Vagina (tissue), 2 donors: Measurements from ENCODE around the gene SLC27A3. TPM values are rescaled to one million over a fixed set of nuclear protein-coding genes. Genes with fewer than 3 reads are reported as not detected.
"Not testable (repeated sequence)": the region's sequence is repeated elsewhere in the genome, so short reads cannot be mapped to it uniquely, and the experiment has no call there.

Experiments
- DNase-seq, 2 donors: peaks; one replicate each; pipeline ENCODE4 v3.0.0-alpha.2; 2017; ENCODE audit errors: extremely low spot score in 2 of 2
- H3K27ac ChIP-seq: fragments of 200-600 bp; sonication (generic); one replicate; pipeline ENCODE4 v1.5.1; 2019
- H3K27me3 ChIP-seq: fragments of 200-600 bp; sonication (generic); one replicate; pipeline ENCODE4 v1.5.1; 2019
- H3K36me3 ChIP-seq, 2 donors: fragments of 200-600 bp; sonication (generic); one replicate each; pipeline ENCODE4 v1.5.1; 2017 to 2019
- H3K4me1 ChIP-seq: fragments of 200-600 bp; sonication (generic); one replicate; pipeline ENCODE4 v1.5.1; 2019
- H3K4me3 ChIP-seq, 2 donors: fragments of 200-600 bp; sonication (generic); 1 replicate in 1 of 2; 2 replicates in 1 of 2; pipeline ENCODE4 v1.5.1; 2016 to 2019
- H3K9me3 ChIP-seq: fragments of 200-600 bp; sonication (generic); one replicate; pipeline ENCODE4 v1.5.1; 2019
- CTCF ChIP-seq, 3 experiments: fragments of 450-650 bp in 2 of 3; fragments of 200-600 bp in 1 of 3; sonication (generic) in 1 of 3; IDR thresholded peaks; one replicate each; pipeline ENCODE4 v1.5.1; 2017 to 2019; ENCODE audit warnings: antibody characterized with exemption in 3 of 3, mild to moderate bottlenecking in 2 of 3, moderate library complexity in 2 of 3
- POLR2A ChIP-seq, 2 donors: fragments of 450-650 bp; IDR thresholded peaks; one replicate each; pipeline ENCODE4 v1.6.1; 2017; ENCODE audit warnings: antibody characterized with exemption in 2 of 2, mild to moderate bottlenecking in 2 of 2, moderate library complexity in 2 of 2
- POLR2AphosphoS5 ChIP-seq, 2 donors: sonication (generic); formaldehyde crosslinking; IDR thresholded peaks; one replicate each; pipeline ENCODE4 v1.9.0; 2017; ENCODE audit warnings: antibody characterized with exemption in 2 of 2, mild to moderate bottlenecking in 2 of 2, low read depth in 1 of 2; ENCODE audit not compliant: insufficient read depth in 1 of 2
- intact Hi-C: fragments of 100-400 bp; cut with DNase I; formaldehyde crosslinking; loops from one replicate; pipeline ENCODE4 v1.15.1; 2023
- total RNA-seq: library from RNA; depleted of rRNA; stranded (reverse); fragments of >200 nt; gene quantifications from one replicate; pipeline ENCODE4 v1.2.3, GENCODE V29; 2016

SLC27A3 gene
- total RNA-seq, 1 donor from 2014 or later: 31.4 TPM

- TF ChIP-seq POLR2A (IDR thresholded peaks at IDR 0.05) (no peak), POLR2AphosphoS5 (IDR thresholded peaks at IDR 0.05; ENCODE audit: insufficient read depth in 1 of 2, low read depth in 1 of 2) (no peak), CTCF (IDR thresholded peaks at IDR 0.05) (no peak)
- H3K4me3 ChIP-seq: no peak overlapping the region
- no peak for DNase-seq
- intact Hi-C loops: no loop called here
- H3K27ac ChIP-seq: no peak overlapping the region
- H3K36me3 ChIP-seq: peaks cover 4 to 84% of the 10 kb centered on the region in 2 donors
- no peaks in the 10 kb centered on the region for H3K27me3 ChIP-seq
- H3K9me3 ChIP-seq: no peaks in the 10 kb centered on the region
- H3K4me1 ChIP-seq: no peaks in the 10 kb centered on the region
Observed at GRCh38 chr1:153760440-153760839, 14.8 kb upstream of the SLC27A3 start.

DNA sequence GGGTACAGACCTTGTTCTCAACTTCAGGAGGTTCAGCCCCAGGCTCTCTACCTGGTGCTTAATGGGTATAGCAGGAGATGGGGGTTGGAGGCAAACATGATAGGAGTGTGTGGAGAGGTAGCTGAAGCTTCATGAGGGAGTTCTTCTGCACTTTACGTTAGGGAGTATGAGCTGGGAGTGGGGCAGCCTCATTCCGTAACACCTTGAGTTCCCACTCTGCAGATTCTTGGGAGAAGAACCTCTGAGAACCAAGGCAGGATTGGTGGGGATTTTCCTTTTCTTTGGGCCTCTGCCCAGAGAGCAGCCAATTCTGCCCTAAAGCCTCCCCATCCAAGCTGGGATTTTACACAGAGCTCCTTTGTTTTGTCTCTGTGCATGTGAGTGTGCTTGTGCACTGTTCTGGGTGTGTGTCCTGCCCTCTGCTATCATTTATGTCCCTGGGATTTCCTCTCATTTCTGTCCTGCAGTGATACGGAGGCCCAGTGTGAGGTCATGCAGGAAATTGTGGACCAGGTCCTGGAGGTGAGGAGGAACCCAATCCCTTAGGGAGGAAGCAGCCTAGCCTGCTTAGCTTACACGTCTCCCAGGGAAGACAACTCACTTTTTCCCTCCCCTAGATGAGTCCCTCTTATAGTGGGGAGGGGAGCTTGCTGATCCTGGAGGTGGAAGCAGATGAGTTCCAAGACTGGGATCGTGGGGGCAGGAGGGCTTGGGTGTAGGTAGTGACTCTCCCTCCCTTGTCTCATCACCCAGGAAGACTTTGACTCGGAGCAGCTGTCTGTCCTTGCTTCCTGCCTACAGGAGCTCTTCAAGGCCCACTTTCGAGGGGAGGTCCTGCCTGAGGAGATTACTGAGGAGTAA, 11.6 kb upstream of the SLC27A3 start:
- no peaks in the 10 kb centered on the region for H3K27me3 ChIP-seq
- no peak overlapping the region for H3K4me3 ChIP-seq
- peaks cover 4 to 74% of the 10 kb centered on the region in 2 donors for H3K36me3 ChIP-seq
- intact Hi-C loops: no loop called here
- H3K27ac ChIP-seq: peak overlapping the region; percentile 6
- TF ChIP-seq POLR2A (IDR thresholded peaks at IDR 0.05) (no peak), CTCF (IDR thresholded peaks at IDR 0.05) (no peak), POLR2AphosphoS5 (IDR thresholded peaks at IDR 0.05; ENCODE audit: insufficient read depth in 1 of 2, low read depth in 1 of 2) (no peak)
- no peak for DNase-seq
- no peaks in the 10 kb centered on the region for H3K9me3 ChIP-seq
- no peaks in the 10 kb centered on the region for H3K4me1 ChIP-seq

DNA sequence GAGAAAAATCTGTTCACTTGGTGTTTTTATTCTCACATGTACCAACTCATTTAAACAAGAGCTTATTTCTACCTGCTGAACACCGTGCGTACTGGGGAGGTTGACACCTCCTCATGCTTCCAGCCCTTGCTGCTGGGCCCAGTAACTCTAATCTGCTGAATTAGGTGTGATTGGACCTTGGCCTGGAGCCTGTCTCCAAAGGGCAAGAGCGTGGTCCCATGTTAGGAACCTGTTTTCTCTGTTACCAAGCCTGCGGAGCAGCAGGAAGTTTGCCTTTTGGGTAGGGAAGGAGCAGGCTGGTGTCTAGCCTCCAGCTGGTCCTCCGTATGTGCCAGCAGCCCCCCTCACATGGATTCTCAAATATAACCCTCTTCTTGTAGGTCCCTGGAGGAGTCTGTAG, 10.9 kb upstream of the SLC27A3 start:
- Histone ChIP-seq H3K27me3 (no peaks in the 10 kb centered on the region), H3K9me3 (no peaks in the 10 kb centered on the region), H3K4me1 (no peaks in the 10 kb centered on the region), H3K4me3 (no peak overlapping the region), H3K36me3 (peaks cover 0 to 72% of the 10 kb centered on the region in 2 donors), H3K27ac (peak overlapping the region; percentile 6)
- no peak for DNase-seq
- TF ChIP-seq POLR2AphosphoS5 (IDR thresholded peaks at IDR 0.05; ENCODE audit: insufficient read depth in 1 of 2, low read depth in 1 of 2) (no peak), POLR2A (IDR thresholded peaks at IDR 0.05) (no peak), CTCF (IDR thresholded peaks at IDR 0.05) (no peak)
- intact Hi-C loops: no loop called here

GRCh38 chr1:153766663-153767062, 8.5 kb upstream of the SLC27A3 start:
- H3K4me1 ChIP-seq, intact Hi-C loops, H3K27ac ChIP-seq, DNase-seq, H3K27me3 ChIP-seq, H3K4me3 ChIP-seq, H3K9me3 ChIP-seq: not testable (repeated sequence)
- H3K36me3 ChIP-seq: peaks cover 0 to 66% of the 10 kb centered on the region in 2 donors

DNA sequence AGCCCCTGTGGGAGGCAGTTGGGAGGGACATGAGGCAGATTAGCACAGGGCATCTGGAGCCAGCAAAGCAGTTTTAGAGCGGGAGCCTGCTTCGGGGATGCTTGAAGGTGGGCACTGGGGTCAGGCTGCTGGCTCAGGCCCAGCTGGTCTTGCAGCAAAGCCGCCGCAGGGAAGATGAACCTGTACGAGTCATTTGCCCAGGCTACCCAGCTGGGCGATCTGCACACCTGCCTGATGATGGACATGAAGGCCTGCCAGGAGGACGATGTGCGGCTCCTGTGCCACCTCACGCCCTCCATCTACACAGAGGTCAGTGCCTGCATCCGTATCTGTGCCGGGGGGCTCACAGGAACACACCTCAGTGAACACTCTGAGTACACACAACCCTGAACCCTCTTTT, 7.7 kb upstream of the SLC27A3 start:
- no peak for DNase-seq
- Histone ChIP-seq H3K4me1 (peaks cover 11% of the 10 kb centered on the region), H3K36me3 (peaks cover 0 to 73% of the 10 kb centered on the region in 2 donors), H3K4me3 (no peak overlapping the region), H3K27me3 (no peaks in the 10 kb centered on the region), H3K9me3 (no peaks in the 10 kb centered on the region), H3K27ac (no peak overlapping the region)
- TF ChIP-seq POLR2A (IDR thresholded peaks at IDR 0.05) (no peak), CTCF (IDR thresholded peaks at IDR 0.05) (no peak), POLR2AphosphoS5 (IDR thresholded peaks at IDR 0.05; ENCODE audit: insufficient read depth in 1 of 2, low read depth in 1 of 2) (no peak)
- intact Hi-C loops: no loop called here
